Measurements from ENCODE around the gene GRIN2C.

- TF ChIP-seq EZH2 (optimal IDR thresholded peaks at IDR 0.05; ENCODE audit: low read depth, low read length) (peak; percentile 22), CTCF (IDR thresholded peaks at IDR 0.05; ENCODE audit: low read length) (no peak), EZH2phosphoT487 (IDR thresholded peaks at IDR 0.05; ENCODE audit: low read length) (no peak)
Observed at GRCh38 chr17:74888469-74888868, 28.8 kb upstream of the GRIN2C start.
